Vagina (tissue), 2 donors: ENCODE results near the gene ZNF582. TPM values are rescaled to one million over a fixed set of nuclear protein-coding genes. Genes with fewer than 3 reads are reported as not detected.

ENCODE experiments used
- DNase-seq, 2 donors: peaks; one replicate each; pipeline ENCODE4 v3.0.0-alpha.2; 2017; ENCODE audit errors: extremely low spot score in 2 of 2
- H3K27ac ChIP-seq: fragments of 200-600 bp; sonication (generic); one replicate; pipeline ENCODE4 v1.5.1; 2019
- H3K27me3 ChIP-seq: fragments of 200-600 bp; sonication (generic); one replicate; pipeline ENCODE4 v1.5.1; 2019
- H3K36me3 ChIP-seq, 2 donors: fragments of 200-600 bp; sonication (generic); one replicate each; pipeline ENCODE4 v1.5.1; 2017 to 2019
- H3K4me1 ChIP-seq: fragments of 200-600 bp; sonication (generic); one replicate; pipeline ENCODE4 v1.5.1; 2019
- H3K4me3 ChIP-seq, 2 donors: fragments of 200-600 bp; sonication (generic); 1 replicate in 1 of 2; 2 replicates in 1 of 2; pipeline ENCODE4 v1.5.1; 2016 to 2019
- H3K9me3 ChIP-seq: fragments of 200-600 bp; sonication (generic); one replicate; pipeline ENCODE4 v1.5.1; 2019
- POLR2A ChIP-seq, 2 donors: fragments of 450-650 bp; IDR thresholded peaks; one replicate each; pipeline ENCODE4 v1.6.1; 2017; ENCODE audit warnings: antibody characterized with exemption in 2 of 2, mild to moderate bottlenecking in 2 of 2, moderate library complexity in 2 of 2
- POLR2AphosphoS5 ChIP-seq, 2 donors: sonication (generic); formaldehyde crosslinking; IDR thresholded peaks; one replicate each; pipeline ENCODE4 v1.9.0; 2017; ENCODE audit warnings: antibody characterized with exemption in 2 of 2, mild to moderate bottlenecking in 2 of 2, low read depth in 1 of 2; ENCODE audit not compliant: insufficient read depth in 1 of 2
- intact Hi-C: fragments of 100-400 bp; cut with DNase I; formaldehyde crosslinking; loops from one replicate; pipeline ENCODE4 v1.15.1; 2023
- total RNA-seq: library from RNA; depleted of rRNA; stranded (reverse); fragments of >200 nt; gene quantifications from one replicate; pipeline ENCODE4 v1.2.3, GENCODE V29; 2016
- TF ChIP-seq, protein P1 (sequence below), 3 experiments: fragments of 450-650 bp in 2 of 3; fragments of 200-600 bp in 1 of 3; sonication (generic) in 1 of 3; IDR thresholded peaks; one replicate each; pipeline ENCODE4 v1.5.1; 2017 to 2019; ENCODE audit warnings: antibody characterized with exemption in 3 of 3, mild to moderate bottlenecking in 2 of 3, moderate library complexity in 2 of 3

The ZNF582 gene
- total RNA-seq: 6.9 TPM

DNA sequence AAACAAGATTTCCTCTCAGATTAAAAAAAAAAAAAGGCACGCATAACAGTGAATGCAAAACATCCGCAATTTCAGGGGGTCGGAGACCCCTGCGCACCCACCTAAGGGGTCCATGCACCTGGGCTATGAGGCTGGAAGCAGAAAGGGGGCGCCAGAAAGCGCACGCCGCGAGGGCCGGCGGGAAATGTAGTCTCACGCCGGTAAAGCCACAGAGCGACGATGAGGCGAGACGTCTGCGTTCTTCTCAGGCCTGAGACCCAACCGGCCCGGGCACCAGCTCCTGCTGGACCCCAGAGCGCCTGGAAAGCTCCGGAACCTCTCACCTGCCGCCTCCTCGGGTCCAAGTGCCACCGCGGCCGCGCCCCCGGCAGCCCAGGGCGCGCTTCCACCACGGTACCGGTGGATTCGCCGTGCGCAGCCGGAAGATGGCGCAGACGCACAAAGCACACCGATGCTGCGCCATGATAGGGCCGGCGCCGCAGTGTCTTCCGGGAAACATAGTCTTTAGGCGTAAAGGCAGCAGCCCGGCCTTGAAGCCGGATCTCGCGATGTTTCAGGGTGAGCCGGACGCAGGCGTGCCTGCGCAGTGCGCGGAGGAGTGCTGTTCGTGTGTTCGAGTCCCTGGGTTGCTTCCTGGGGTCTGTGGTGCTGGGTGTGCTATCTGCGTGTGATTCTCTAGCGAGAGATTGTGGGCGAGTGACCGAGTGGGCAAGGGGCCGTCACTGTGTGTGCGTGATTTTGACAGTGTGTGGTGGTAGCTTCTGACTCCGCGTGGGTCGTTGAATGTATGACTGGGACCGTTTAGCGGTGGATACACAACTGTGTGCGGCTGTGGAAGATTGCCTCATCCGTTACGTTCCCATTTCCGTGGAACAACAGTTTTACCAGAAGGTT, at the start of gene ZNF582:
ZNF582 (minus strand) TSS at position 416 of the 894 bp plus-strand sequence. CDS start 1,782 bp downstream, outside the sequence.
- H3K36me3 ChIP-seq: peaks cover 0 to 34% of the 10 kb centered on the region in 2 donors
- H3K27me3 ChIP-seq: no peaks in the 10 kb centered on the region
- intact Hi-C loops: no loop called here
- TF ChIP-seq POLR2AphosphoS5 (IDR thresholded peaks at IDR 0.05; ENCODE audit: insufficient read depth in 1 of 2, low read depth in 1 of 2): peak; percentile 84 to 90
- TF ChIP-seq, protein P1, sequence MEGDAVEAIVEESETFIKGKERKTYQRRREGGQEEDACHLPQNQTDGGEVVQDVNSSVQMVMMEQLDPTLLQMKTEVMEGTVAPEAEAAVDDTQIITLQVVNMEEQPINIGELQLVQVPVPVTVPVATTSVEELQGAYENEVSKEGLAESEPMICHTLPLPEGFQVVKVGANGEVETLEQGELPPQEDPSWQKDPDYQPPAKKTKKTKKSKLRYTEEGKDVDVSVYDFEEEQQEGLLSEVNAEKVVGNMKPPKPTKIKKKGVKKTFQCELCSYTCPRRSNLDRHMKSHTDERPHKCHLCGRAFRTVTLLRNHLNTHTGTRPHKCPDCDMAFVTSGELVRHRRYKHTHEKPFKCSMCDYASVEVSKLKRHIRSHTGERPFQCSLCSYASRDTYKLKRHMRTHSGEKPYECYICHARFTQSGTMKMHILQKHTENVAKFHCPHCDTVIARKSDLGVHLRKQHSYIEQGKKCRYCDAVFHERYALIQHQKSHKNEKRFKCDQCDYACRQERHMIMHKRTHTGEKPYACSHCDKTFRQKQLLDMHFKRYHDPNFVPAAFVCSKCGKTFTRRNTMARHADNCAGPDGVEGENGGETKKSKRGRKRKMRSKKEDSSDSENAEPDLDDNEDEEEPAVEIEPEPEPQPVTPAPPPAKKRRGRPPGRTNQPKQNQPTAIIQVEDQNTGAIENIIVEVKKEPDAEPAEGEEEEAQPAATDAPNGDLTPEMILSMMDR (IDR thresholded peaks at IDR 0.05): peak; percentile 28 to 80 (median 54)
- peak in 1 of 2 donors; percentile 17 for TF ChIP-seq POLR2A (IDR thresholded peaks at IDR 0.05)
- peak within 1 kb of the TSS; percentile 92 for H3K27ac ChIP-seq
- peak in 1 of 2 donors; percentile 91 for DNase-seq
- peaks cover 17% of the 10 kb centered on the region for H3K4me1 ChIP-seq
- peak within 1 kb of the TSS; percentile 69 to 81 for H3K4me3 ChIP-seq
- H3K9me3 ChIP-seq: no peaks in the 10 kb centered on the region

DNA sequence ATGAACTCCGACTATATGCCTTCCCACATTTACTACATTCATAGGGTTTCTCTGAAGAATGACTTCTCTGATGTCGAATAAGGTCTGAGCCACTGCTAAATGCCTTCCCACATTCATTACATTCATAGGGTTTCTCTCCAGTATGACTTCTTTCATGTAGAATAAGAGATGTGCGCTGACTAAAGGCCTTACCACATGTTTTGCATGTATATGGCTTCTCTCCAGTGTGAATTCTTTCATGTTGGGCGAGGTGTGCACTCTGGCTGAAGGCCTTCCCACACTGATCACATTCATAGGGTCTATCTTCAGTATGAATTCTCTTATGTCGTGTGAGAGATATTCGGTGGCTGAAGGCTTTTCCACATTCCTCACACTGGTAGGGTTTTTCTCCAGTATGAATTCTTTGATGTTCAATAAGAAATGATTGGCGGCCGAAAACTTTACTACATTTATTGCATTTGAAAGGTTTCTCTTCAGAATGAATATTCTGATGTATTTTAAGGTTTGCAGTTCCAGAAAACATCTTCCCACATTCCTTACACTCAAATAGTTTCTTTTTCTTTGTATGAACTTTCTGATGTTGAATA, 48.0 kb upstream of the ZNF582 start:
- H3K4me3 ChIP-seq: no peak overlapping the region
- intact Hi-C loops: no loop called here
- no peak for DNase-seq
- no peak for TF ChIP-seq POLR2AphosphoS5 (IDR thresholded peaks at IDR 0.05; ENCODE audit: insufficient read depth in 1 of 2, low read depth in 1 of 2)
- TF ChIP-seq POLR2A (IDR thresholded peaks at IDR 0.05): no peak
- TF ChIP-seq, protein P1 (IDR thresholded peaks at IDR 0.05): no peak
- H3K9me3 ChIP-seq: peaks cover 74% of the 10 kb centered on the region
- H3K27ac ChIP-seq: no peak overlapping the region
- peaks cover 0 to 47% of the 10 kb centered on the region in 2 donors for H3K36me3 ChIP-seq
- no peaks in the 10 kb centered on the region for H3K4me1 ChIP-seq
- no peaks in the 10 kb centered on the region for H3K27me3 ChIP-seq

DNA sequence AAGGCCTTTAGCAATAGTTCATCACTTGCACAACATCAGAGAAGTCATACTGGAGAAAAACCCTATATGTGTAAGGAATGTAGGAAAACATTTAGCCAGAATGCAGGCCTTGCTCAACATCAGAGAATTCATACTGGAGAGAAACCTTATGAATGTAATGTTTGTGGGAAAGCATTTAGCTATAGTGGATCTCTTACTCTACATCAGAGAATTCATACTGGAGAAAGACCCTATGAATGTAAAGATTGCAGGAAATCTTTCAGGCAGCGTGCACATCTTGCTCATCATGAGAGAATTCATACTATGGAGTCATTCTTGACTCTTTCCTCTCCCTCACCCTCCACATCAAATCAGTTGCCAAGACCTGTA, 30.6 kb upstream of the ZNF582 start:
- TF ChIP-seq POLR2A (IDR thresholded peaks at IDR 0.05) (no peak), POLR2AphosphoS5 (IDR thresholded peaks at IDR 0.05; ENCODE audit: insufficient read depth in 1 of 2, low read depth in 1 of 2) (no peak)
- TF ChIP-seq, protein P1 (IDR thresholded peaks at IDR 0.05): no peak
- intact Hi-C loops: no loop called here
- Histone ChIP-seq H3K9me3 (peaks cover 93% of the 10 kb centered on the region), H3K36me3 (peaks cover 3 to 46% of the 10 kb centered on the region in 2 donors), H3K4me3 (no peak overlapping the region), H3K27ac (no peak overlapping the region), H3K4me1 (no peaks in the 10 kb centered on the region), H3K27me3 (no peaks in the 10 kb centered on the region)
- no peak for DNase-seq

DNA sequence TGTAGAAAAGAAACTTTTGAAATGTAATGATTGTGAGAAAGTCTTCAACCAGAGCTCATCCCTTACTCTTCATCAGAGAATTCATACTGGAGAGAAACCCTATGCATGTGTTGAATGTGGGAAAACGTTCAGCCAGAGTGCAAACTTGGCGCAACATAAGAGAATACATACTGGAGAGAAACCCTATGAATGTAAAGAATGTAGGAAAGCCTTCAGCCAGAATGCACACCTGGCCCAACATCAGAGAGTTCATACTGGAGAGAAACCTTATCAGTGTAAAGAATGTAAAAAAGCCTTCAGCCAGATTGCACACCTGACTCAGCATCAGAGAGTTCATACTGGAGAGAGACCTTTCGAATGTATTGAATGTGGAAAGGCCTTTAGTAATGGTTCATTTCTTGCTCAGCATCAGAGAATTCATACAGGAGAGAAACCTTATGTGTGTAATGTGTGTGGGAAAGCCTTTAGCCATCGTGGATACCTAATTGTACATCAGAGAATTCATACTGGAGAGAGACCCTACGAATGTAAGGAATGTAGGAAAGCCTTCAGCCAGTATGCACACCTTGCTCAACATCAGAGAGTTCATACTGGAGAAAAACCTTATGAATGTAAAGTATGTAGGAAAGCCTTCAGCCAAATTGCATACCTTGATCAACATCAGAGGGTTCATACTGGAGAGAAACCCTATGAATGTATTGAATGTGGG, 30.1 kb upstream of the ZNF582 start:
- Histone ChIP-seq H3K9me3 (peaks cover 93% of the 10 kb centered on the region), H3K4me1 (no peaks in the 10 kb centered on the region), H3K27ac (no peak overlapping the region), H3K27me3 (no peaks in the 10 kb centered on the region), H3K4me3 (no peak overlapping the region), H3K36me3 (peaks cover 3 to 51% of the 10 kb centered on the region in 2 donors)
- DNase-seq: no peak
- TF ChIP-seq POLR2AphosphoS5 (IDR thresholded peaks at IDR 0.05; ENCODE audit: insufficient read depth in 1 of 2, low read depth in 1 of 2) (no peak), POLR2A (IDR thresholded peaks at IDR 0.05) (no peak)
- TF ChIP-seq, protein P1 (IDR thresholded peaks at IDR 0.05): no peak
- intact Hi-C loops: no loop called here
